ENCODE data around the gene BZW2. TPM values are rescaled to one million over a fixed set of nuclear protein-coding genes. Genes with fewer than 3 reads are reported as not detected.

The BZW2 gene
- total and polyA plus RNA-seq, 4 experiments from 2014 or later: 18.6 to 58.7 (median 33.6) TPM

GRCh38 chr7:16660702-16661464, 14.9 kb downstream of the BZW2 start:
- Histone ChIP-seq H3K36me3 (ENCODE audit: insufficient read depth, low read length) (no peaks in the 10 kb centered on the region), H3K4me3 (ENCODE audit: low read length in 2 of 2) (no peak overlapping the region), H3K9me3 (ENCODE audit: control insufficient read depth in 1 of 2, low read length in 2 of 2) (no peaks in the 10 kb centered on the region), H3K4me1 (ENCODE audit: insufficient read depth, low read length) (no peaks in the 10 kb centered on the region), H3K27me3 (ENCODE audit: insufficient read depth, low read length) (no peaks in the 10 kb centered on the region), H3K27ac (ENCODE audit: low read depth, low read length) (no peak overlapping the region)
- ChIA-PET CTCF (ENCODE audit: partially characterized antibody) (no interaction called here), POLR2A (ENCODE audit: partially characterized antibody) (interaction anchor here (0.6 to 0.7 kb wide), 2 partner anchors 20 to 456 kb away, joined by 3 read pairs; no protein-coding TSS in a partner anchor)
- Mint-ChIP-seq H3K36me3 (peaks cover 11 to 21% of the 10 kb centered on the region in 2 donors), H3K27ac (no peak overlapping the region), H3K4me3 (no peak overlapping the region), H3K4me1 (peaks cover 8 to 25% (median 14%) of the 10 kb centered on the region in 4 donors), H3K27me3 (no peaks in the 10 kb centered on the region), H3K9me3 (no peaks in the 10 kb centered on the region)
- intact Hi-C loops (cut with micrococcal nuclease): no loop called here
- no peak for DNase-seq

- ChIA-PET POLR2A (ENCODE audit: partially characterized antibody) (no interaction called here), CTCF (ENCODE audit: partially characterized antibody) (interaction anchor here (1.2 kb wide), 1 partner anchor 26 kb away, joined by 3 read pairs; no protein-coding TSS in a partner anchor)
- no peaks in the 10 kb centered on the region for H3K27me3 Mint-ChIP-seq
- intact Hi-C loops (cut with micrococcal nuclease): no loop called here
- H3K4me3 ChIP-seq (ENCODE audit: low read length in 2 of 2): no peak overlapping the region
- no peak for DNase-seq
- H3K27me3 ChIP-seq (ENCODE audit: insufficient read depth, low read length): no peaks in the 10 kb centered on the region
- H3K4me3 Mint-ChIP-seq: no peak overlapping the region
- H3K27ac Mint-ChIP-seq: no peak overlapping the region
- no peaks in the 10 kb centered on the region for H3K9me3 ChIP-seq (ENCODE audit: control insufficient read depth in 1 of 2, low read length in 2 of 2)
- no peak overlapping the region for H3K27ac ChIP-seq (ENCODE audit: low read depth, low read length)
- H3K4me1 ChIP-seq (ENCODE audit: insufficient read depth, low read length): no peaks in the 10 kb centered on the region
- no peaks in the 10 kb centered on the region for H3K36me3 ChIP-seq (ENCODE audit: insufficient read depth, low read length)
- H3K4me1 Mint-ChIP-seq: peaks cover 8 to 18% (median 12%) of the 10 kb centered on the region in 4 donors
- peaks cover 13 to 22% of the 10 kb centered on the region in 2 donors for H3K36me3 Mint-ChIP-seq
- H3K9me3 Mint-ChIP-seq: no peaks in the 10 kb centered on the region
Observed at GRCh38 chr7:16661924-16662323, 15.9 kb downstream of the BZW2 start.

- ChIA-PET CTCF (ENCODE audit: partially characterized antibody) (interaction anchor here (0.8 to 1.4 kb wide), 2 partner anchors 8 to 10 kb away, joined by 3 read pairs; no protein-coding TSS in a partner anchor), POLR2A (ENCODE audit: partially characterized antibody) (interaction anchor here (2.2 kb wide), 1 partner anchor 22 kb away, joined by 5 read pairs; the partner anchor contains the start of genes ANKMY2 and BZW2)
- H3K27me3 Mint-ChIP-seq: no peaks in the 10 kb centered on the region
Observed at GRCh38 chr7:16667355-16667754, 21.4 kb downstream of the BZW2 start.

GRCh38 chr7:16668049-16668858, 22.3 kb downstream of the BZW2 start:
- Histone ChIP-seq H3K27me3 (ENCODE audit: insufficient read depth, low read length) (no peaks in the 10 kb centered on the region), H3K36me3 (ENCODE audit: insufficient read depth, low read length) (no peaks in the 10 kb centered on the region), H3K9me3 (ENCODE audit: control insufficient read depth in 1 of 2, low read length in 2 of 2) (no peaks in the 10 kb centered on the region), H3K27ac (ENCODE audit: low read depth, low read length) (no peak overlapping the region), H3K4me3 (ENCODE audit: low read length in 2 of 2) (no peak overlapping the region), H3K4me1 (ENCODE audit: insufficient read depth, low read length) (no peaks in the 10 kb centered on the region)
- H3K36me3 Mint-ChIP-seq: peaks cover 52 to 63% of the 10 kb centered on the region in 2 donors
- DNase-seq: no peak
- no peak overlapping the region for H3K4me3 Mint-ChIP-seq
- H3K9me3 Mint-ChIP-seq: no peaks in the 10 kb centered on the region
- CTCF ChIA-PET (ENCODE audit: partially characterized antibody): interaction anchor here (1.1 to 1.4 kb wide), 2 partner anchors 8 to 11 kb away, joined by 3 read pairs; no protein-coding TSS in a partner anchor
- no peak overlapping the region for H3K27ac Mint-ChIP-seq
- H3K4me1 Mint-ChIP-seq: peaks cover 3 to 17% (median 6%) of the 10 kb centered on the region in 4 donors
- no peaks in the 10 kb centered on the region for H3K27me3 Mint-ChIP-seq
- intact Hi-C loops (cut with micrococcal nuclease): no loop called here
- POLR2A ChIA-PET (ENCODE audit: partially characterized antibody): interaction anchor here (2.2 kb wide), 1 partner anchor 23 kb away, joined by 5 read pairs; the partner anchor contains the start of genes ANKMY2 and BZW2

More at GRCh38 chr7:16667355-16667754, 21.4 kb downstream of the BZW2 start:
- Histone ChIP-seq H3K27ac (ENCODE audit: low read depth, low read length) (no peak overlapping the region), H3K27me3 (ENCODE audit: insufficient read depth, low read length) (no peaks in the 10 kb centered on the region), H3K4me1 (ENCODE audit: insufficient read depth, low read length) (no peaks in the 10 kb centered on the region), H3K4me3 (ENCODE audit: low read length in 2 of 2) (no peak overlapping the region), H3K36me3 (ENCODE audit: insufficient read depth, low read length) (no peaks in the 10 kb centered on the region), H3K9me3 (ENCODE audit: control insufficient read depth in 1 of 2, low read length in 2 of 2) (no peaks in the 10 kb centered on the region)
- no peak overlapping the region for H3K4me3 Mint-ChIP-seq
- DNase-seq: no peak
- H3K27ac Mint-ChIP-seq: peak overlapping the region in 1 of 7 donors; percentile 51
- no peaks in the 10 kb centered on the region for H3K9me3 Mint-ChIP-seq
- H3K36me3 Mint-ChIP-seq: peaks cover 49 to 56% of the 10 kb centered on the region in 2 donors
- H3K4me1 Mint-ChIP-seq: peaks cover 7 to 17% (median 8%) of the 10 kb centered on the region in 4 donors
- intact Hi-C loops (cut with micrococcal nuclease): no loop called here

GRCh38 chr7:16668978-16669377, 23.0 kb downstream of the BZW2 start:
- Histone ChIP-seq H3K36me3 (ENCODE audit: insufficient read depth, low read length) (no peaks in the 10 kb centered on the region), H3K27me3 (ENCODE audit: insufficient read depth, low read length) (no peaks in the 10 kb centered on the region), H3K9me3 (ENCODE audit: control insufficient read depth in 1 of 2, low read length in 2 of 2) (no peaks in the 10 kb centered on the region), H3K4me3 (ENCODE audit: low read length in 2 of 2) (no peak overlapping the region), H3K4me1 (ENCODE audit: insufficient read depth, low read length) (no peaks in the 10 kb centered on the region), H3K27ac (ENCODE audit: low read depth, low read length) (no peak overlapping the region)
- ChIA-PET POLR2A (ENCODE audit: partially characterized antibody) (no interaction called here), CTCF (ENCODE audit: partially characterized antibody) (interaction anchor here (1.1 kb wide), 1 partner anchor 12 kb away, joined by 3 read pairs; no protein-coding TSS in a partner anchor)
- Mint-ChIP-seq H3K4me1 (peaks cover 3 to 17% (median 6%) of the 10 kb centered on the region in 4 donors), H3K4me3 (no peak overlapping the region), H3K9me3 (no peaks in the 10 kb centered on the region), H3K36me3 (peaks cover 53 to 63% of the 10 kb centered on the region in 2 donors), H3K27ac (peak overlapping the region in 1 of 7 donors; percentile 35), H3K27me3 (no peaks in the 10 kb centered on the region)
- intact Hi-C loops (cut with micrococcal nuclease): no loop called here
- no peak for DNase-seq

GRCh38 chr7:16669581-16669980, 23.6 kb downstream of the BZW2 start:
- intact Hi-C loops (cut with micrococcal nuclease): no loop called here
- Histone ChIP-seq H3K27me3 (ENCODE audit: insufficient read depth, low read length) (no peaks in the 10 kb centered on the region), H3K36me3 (ENCODE audit: insufficient read depth, low read length) (no peaks in the 10 kb centered on the region), H3K4me1 (ENCODE audit: insufficient read depth, low read length) (no peaks in the 10 kb centered on the region), H3K4me3 (ENCODE audit: low read length in 2 of 2) (no peak overlapping the region), H3K9me3 (ENCODE audit: control insufficient read depth in 1 of 2, low read length in 2 of 2) (no peaks in the 10 kb centered on the region), H3K27ac (ENCODE audit: low read depth, low read length) (no peak overlapping the region)
- ChIA-PET POLR2A (ENCODE audit: partially characterized antibody) (no interaction called here), CTCF (ENCODE audit: partially characterized antibody) (interaction anchor here (1.1 kb wide), 1 partner anchor 13 kb away, joined by 3 read pairs; no protein-coding TSS in a partner anchor)
- Mint-ChIP-seq H3K36me3 (peaks cover 49 to 58% of the 10 kb centered on the region in 2 donors), H3K27ac (no peak overlapping the region), H3K27me3 (no peaks in the 10 kb centered on the region), H3K4me1 (peaks cover 3 to 14% (median 6%) of the 10 kb centered on the region in 4 donors), H3K9me3 (no peaks in the 10 kb centered on the region), H3K4me3 (no peak overlapping the region)
- DNase-seq: no peak

GRCh38 chr7:16670021-16670420, 24.0 kb downstream of the BZW2 start:
- Mint-ChIP-seq H3K27me3 (no peaks in the 10 kb centered on the region), H3K27ac (peak overlapping the region in 1 of 7 donors; percentile 8), H3K4me3 (peak overlapping the region in 1 of 8 donors; percentile 13), H3K9me3 (no peaks in the 10 kb centered on the region), H3K4me1 (peaks cover 3 to 14% (median 6%) of the 10 kb centered on the region in 4 donors), H3K36me3 (peaks cover 49 to 59% of the 10 kb centered on the region in 2 donors)
- ChIA-PET CTCF (ENCODE audit: partially characterized antibody) (no interaction called here), POLR2A (ENCODE audit: partially characterized antibody) (no interaction called here)
- DNase-seq: no peak
- intact Hi-C loops (cut with micrococcal nuclease): no loop called here
- Histone ChIP-seq H3K4me3 (ENCODE audit: low read length in 2 of 2) (no peak overlapping the region), H3K27me3 (ENCODE audit: insufficient read depth, low read length) (no peaks in the 10 kb centered on the region), H3K9me3 (ENCODE audit: control insufficient read depth in 1 of 2, low read length in 2 of 2) (no peaks in the 10 kb centered on the region), H3K4me1 (ENCODE audit: insufficient read depth, low read length) (no peaks in the 10 kb centered on the region), H3K36me3 (ENCODE audit: insufficient read depth, low read length) (no peaks in the 10 kb centered on the region), H3K27ac (ENCODE audit: low read depth, low read length) (no peak overlapping the region)
